ENCODE results near the gene ETS1.

The ETS1 gene

GRCh38 chr11:128613300-128613995 lies 26.1 kb upstream of the ETS1 start:
- H3K4me3 ChIP-seq (ENCODE audit: low read depth, low read length) = no peak overlapping the region
- no peak for DNase-seq (ENCODE audit: low read depth, low spot score)
- TF ChIP-seq, protein P1, sequence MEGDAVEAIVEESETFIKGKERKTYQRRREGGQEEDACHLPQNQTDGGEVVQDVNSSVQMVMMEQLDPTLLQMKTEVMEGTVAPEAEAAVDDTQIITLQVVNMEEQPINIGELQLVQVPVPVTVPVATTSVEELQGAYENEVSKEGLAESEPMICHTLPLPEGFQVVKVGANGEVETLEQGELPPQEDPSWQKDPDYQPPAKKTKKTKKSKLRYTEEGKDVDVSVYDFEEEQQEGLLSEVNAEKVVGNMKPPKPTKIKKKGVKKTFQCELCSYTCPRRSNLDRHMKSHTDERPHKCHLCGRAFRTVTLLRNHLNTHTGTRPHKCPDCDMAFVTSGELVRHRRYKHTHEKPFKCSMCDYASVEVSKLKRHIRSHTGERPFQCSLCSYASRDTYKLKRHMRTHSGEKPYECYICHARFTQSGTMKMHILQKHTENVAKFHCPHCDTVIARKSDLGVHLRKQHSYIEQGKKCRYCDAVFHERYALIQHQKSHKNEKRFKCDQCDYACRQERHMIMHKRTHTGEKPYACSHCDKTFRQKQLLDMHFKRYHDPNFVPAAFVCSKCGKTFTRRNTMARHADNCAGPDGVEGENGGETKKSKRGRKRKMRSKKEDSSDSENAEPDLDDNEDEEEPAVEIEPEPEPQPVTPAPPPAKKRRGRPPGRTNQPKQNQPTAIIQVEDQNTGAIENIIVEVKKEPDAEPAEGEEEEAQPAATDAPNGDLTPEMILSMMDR (IDR thresholded peaks at IDR 0.05; ENCODE audit: low read depth, low read length) = no peak
- in situ Hi-C loops (cut with HindIII; ENCODE audit: low sequenced_read_pairs) = no loop called here

- DNase-seq (ENCODE audit: low read depth, low spot score) = no peak
- TF ChIP-seq, protein P1 (IDR thresholded peaks at IDR 0.05; ENCODE audit: low read depth, low read length) = no peak
- H3K4me3 ChIP-seq (ENCODE audit: low read depth, low read length) = no peak overlapping the region
- in situ Hi-C loops (cut with HindIII; ENCODE audit: low sequenced_read_pairs) = no loop called here
Measured at GRCh38 chr11:128610721-128611617, 23.6 kb upstream of the ETS1 start.

- in situ Hi-C loops (cut with HindIII; ENCODE audit: low sequenced_read_pairs) = no loop called here
- DNase-seq (ENCODE audit: low read depth, low spot score) = no peak
- no peak overlapping the region for H3K4me3 ChIP-seq (ENCODE audit: low read depth, low read length)
- TF ChIP-seq, protein P1 (IDR thresholded peaks at IDR 0.05; ENCODE audit: low read depth, low read length) = no peak
Measured at GRCh38 chr11:128609785-128610184, 22.4 kb upstream of the ETS1 start.

DNA sequence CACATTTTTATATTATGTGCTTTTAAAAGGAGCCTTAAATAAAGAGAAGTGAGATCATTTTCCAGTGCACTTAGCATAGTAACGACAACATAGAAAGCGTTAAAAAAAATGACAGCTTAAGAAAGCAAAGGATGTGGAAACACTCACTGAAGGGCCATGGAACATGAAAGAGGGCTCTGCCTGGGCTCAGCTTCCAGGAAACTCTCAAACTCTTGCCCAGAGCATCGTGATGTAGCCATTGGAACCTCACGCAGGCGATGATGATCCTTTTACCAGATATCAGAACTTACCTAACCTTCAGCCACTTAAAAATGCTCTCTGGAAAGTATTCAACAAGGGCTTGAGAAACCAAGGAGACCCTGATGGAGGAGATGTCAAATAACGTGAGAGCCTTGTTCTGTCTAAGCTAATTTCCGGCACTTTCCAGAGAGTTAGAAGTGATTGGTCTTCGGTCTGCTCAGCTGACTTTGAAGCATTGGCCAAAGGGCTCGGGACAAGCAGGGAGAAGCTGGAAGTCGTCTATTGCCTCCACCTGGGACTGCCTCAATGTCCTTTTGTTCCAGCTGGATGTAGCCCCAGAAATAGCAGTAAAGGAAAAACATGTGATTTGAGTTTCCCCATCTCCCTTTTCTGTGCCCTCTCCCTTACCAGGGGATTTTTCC lies 21.5 kb upstream of the ETS1 start:
- no peak overlapping the region for H3K4me3 ChIP-seq (ENCODE audit: low read depth, low read length)
- TF ChIP-seq, protein P1 (IDR thresholded peaks at IDR 0.05; ENCODE audit: low read depth, low read length) = no peak
- DNase-seq (ENCODE audit: low read depth, low spot score) = no peak
- in situ Hi-C loops (cut with HindIII; ENCODE audit: low sequenced_read_pairs) = no loop called here

- no peak overlapping the region for H3K4me3 ChIP-seq (ENCODE audit: low read depth, low read length)
- TF ChIP-seq, protein P1 (IDR thresholded peaks at IDR 0.05; ENCODE audit: low read depth, low read length) = no peak
- DNase-seq (ENCODE audit: low read depth, low spot score) = no peak
- in situ Hi-C loops (cut with HindIII; ENCODE audit: low sequenced_read_pairs) = no loop called here
Measured at GRCh38 chr11:128607819-128608218, 20.5 kb upstream of the ETS1 start.

DNA sequence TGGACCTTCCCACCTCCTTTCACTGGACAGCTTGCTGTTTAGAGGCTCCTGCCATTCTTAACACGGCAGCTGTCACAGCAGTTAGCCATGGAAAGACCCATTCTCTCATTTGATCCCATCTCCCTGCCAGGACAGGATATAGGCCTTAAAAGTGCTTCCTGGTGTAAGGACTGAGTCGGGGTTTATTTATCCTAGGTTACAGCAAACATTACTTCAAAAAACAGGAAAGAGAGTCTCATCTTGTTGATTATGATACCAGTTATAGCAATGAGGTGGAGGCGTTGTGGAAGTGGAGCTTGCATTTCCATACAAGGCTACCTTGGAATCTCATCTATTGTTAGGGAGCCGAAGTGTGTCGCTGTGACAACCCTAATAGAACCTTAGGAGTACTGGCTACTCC lies 17.4 kb upstream of the ETS1 start:
- no peak for DNase-seq (ENCODE audit: low read depth, low spot score)
- H3K4me3 ChIP-seq (ENCODE audit: low read depth, low read length) = no peak overlapping the region
- in situ Hi-C loops (cut with HindIII; ENCODE audit: low sequenced_read_pairs) = no loop called here
- TF ChIP-seq, protein P1 (IDR thresholded peaks at IDR 0.05; ENCODE audit: low read depth, low read length) = no peak

Data from astrocyte of the spinal cord (primary cell).